Stimulated activated CD4-positive, alpha-beta T cell treated with anti-CD3 and anti-CD28 coated beads, Interleukin-4, amount 100 ng/mL, for 1 hour (primary cell): Measurements from ENCODE around the gene AKR1C4.
A peak's percentile ranks its signal among the peaks of the same experiment; 100 is the strongest.
"Not testable (repeated sequence)": the region's sequence is repeated elsewhere in the genome, so short reads cannot be mapped to it uniquely, and the experiment has no call there.

Experiments
- DNase-seq: peaks from one replicate; pipeline ENCODE4 v3.0.0-alpha.2; 2020

Gene AKR1C4

DNA sequence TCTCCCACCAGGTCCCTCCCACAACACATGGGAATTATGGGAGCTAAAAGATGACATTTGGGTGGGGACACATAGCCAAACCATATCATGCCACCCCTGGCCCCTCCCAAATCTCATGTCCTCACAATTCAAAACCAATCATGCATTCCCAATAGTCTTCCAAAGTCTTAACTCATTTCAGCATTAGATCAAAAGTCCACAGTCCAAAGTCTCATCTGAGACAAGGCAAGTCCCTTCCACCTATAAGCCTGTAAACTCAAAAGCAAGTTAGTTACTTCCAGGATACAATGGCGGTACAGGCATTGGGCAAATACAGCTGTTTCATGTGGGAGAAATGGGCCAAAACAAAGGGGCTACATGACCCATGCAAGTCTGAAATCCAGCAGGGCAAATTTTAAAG is 13.1 kb downstream of the AKR1C4 start:
- not testable (repeated sequence) for DNase-seq

DNA sequence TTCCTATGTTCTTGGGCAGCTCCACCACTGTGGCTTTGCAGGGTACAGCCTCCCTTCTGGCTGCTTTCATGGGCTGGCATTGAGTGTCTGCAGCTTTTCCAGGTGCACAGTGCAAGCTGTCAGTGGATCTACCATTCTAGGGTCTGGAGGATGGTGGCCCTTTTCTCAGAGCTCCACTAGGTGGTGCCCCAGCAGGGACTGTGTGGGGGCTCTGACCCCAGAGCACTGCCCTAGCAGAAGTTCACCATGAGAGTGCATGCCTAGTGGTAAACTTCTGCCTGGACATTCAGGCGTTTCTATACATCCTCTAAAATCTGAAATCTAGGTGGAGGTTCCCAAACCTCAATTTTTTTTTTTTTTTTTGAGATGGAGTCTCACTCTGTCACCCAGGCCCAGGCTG is 13.6 kb downstream of the AKR1C4 start:
- peak; percentile 3 for DNase-seq

DNA sequence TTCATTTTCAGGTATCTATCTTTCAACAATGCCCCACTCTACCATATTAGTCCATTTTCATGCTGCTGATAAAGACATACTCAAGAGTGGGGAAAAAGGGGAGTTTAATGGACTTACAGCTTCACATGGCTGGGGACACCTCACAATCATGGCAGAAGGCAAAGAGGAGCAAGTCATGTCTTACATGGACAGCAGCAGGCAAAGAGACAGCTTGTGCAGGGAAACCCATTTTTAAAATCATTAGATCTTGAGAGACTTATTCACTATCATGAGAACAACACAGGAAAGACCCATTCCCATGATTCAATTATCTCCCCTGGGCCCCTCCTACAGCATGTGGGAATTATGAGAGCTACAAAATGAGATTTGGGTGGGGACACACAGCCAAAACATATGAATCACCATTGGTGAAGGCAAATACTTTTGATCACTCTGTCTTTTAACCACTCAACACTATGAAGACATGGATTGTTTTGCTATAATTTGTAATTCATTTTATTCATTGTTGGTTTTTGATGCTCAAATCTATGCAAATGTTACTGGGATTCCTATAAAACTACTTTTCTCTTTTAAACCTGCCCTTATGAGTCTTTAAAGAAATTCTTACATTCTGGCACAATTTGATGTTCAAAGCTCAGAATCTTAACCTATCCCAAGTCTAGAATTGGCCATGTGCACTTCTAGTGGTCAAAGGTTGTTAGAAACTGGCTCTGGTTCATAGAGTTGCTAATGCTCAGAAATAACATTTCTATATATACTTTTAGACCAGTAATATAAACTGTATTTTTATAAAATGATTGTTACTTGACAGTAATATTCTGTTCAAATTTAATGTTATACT is 15.3 kb downstream of the AKR1C4 start:
- DNase-seq, result no peak

- no peak for DNase-seq
Measured at GRCh38 chr10:5216801-5217200, 20.2 kb downstream of the AKR1C4 start.

DNA sequence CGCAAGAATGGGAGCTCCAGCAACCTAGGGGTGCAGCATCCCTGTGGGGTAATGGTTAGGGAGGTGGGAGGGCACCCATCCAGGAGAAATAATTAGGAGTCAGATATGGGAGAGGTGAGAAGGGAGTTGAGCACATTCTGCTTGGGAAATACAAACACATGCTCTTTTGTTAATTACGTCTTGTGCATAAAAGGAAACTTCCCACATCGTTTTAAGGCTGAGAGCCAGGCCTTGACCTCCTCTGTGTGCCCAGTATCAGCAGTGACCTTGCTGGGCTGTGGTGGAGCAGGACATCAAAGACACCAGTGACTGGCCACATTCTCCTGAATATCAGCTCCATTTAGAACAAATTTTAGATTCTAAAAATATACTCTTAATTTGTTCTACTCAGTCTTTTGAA is 22.6 kb downstream of the AKR1C4 start:
- DNase-seq, result no peak

DNA sequence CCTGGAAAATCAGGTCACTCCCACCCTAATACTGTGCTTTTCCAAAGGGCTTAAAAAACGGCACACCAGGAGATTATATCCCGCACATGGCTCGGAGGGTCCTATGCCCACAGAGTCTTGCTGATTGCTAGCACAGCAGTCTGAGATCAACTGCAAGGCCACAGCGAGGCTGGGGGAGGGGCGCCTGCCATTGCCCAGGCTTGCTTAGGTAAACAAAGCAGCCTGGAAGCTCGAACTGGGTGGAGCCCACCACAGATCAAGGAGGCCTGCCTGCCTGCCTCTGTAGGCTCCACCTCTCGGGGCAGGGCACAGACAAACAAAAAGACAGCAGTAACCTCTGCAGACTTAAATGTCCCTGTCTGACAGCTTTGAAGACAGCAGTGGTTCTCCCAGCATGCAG is 26.3 kb downstream of the AKR1C4 start:
- DNase-seq, result not testable (repeated sequence)

DNA sequence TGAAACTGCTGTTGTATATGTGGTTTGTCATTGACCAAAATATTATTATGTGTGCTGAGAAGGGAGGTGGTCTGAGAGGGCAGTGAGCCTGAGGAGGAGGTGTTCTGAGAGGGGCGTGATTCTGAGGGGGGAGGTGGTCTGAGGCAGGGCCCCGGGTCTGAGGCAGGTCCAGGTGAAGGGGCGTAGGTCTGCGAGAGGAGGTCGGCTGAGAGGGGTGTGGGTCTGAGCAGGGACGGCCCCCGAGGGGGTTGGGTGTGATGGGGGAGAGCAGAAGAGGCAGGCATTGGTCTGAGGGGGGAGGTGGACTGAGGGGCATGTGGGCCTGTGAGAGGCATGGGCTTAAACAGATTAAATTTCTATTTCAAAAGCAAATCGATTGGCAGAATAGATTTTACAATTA is 32.4 kb downstream of the AKR1C4 start:
- DNase-seq, result peak; percentile 2

- DNase-seq, result no peak
Measured at GRCh38 chr10:5233324-5233723, 36.7 kb downstream of the AKR1C4 start.

GRCh38 chr10:5234106-5234860 is 37.6 kb downstream of the AKR1C4 start:
- no peak for DNase-seq

DNA sequence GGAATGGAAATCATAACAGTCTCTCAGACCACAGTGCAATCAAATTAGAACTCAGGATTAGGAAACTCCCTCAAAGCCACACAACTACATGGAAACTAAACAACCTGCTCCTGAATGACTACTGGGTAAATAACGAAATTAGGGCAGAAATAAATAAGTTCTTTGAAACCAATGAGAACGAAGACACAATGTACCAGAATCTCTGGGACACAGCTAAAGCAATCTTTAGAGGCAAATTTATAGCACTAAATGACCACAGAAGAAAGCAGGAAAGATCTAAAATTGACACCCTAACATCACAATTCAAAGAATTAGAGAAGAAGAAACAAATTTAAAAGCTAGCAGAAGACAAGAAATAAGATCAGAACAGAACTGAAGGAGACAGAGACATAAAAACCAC is 40.9 kb downstream of the AKR1C4 start:
- not testable (repeated sequence) for DNase-seq

DNA sequence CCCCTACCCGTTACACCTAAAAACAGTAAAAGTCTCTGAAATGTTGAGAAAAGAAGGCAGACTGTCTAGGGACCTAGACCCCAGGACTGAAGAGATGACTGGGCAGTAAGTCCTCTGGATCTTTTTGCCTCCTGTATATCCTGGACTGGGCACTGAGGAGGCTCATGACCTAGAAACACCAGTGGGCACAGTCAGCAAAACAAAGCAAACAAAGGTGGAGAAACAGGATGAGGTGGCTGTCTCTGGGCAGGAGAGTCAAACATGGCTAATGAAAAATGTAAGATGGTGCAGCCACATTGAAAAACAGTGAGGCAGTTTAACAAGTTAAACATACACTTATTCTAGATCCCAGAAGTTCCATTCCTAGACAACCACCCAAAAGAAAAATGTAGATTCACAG is 45.9 kb downstream of the AKR1C4 start:
- no peak for DNase-seq

DNA sequence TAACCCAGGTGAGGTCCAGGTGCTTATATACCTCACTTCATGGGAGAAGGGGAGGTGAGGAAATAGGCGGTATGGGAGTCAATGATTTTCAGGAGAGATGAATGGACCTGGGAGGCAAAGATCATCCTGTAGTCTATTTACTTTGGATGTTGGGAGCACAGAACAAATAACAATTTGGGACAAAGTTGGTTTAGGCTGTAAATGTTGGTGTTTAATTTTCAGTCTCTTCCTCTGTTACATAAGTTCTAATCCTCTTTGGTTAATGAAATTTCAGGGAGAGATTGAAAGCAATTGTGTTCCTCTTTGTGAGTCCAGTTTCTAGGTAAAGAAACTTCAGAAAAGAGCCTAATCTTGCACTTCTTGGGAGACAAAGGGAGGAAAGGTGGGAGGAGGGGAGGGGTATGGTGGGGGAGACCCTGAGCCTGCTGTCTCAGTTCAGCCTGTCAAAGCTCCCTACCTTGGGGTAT is 46.9 kb downstream of the AKR1C4 start:
- no peak for DNase-seq

DNA sequence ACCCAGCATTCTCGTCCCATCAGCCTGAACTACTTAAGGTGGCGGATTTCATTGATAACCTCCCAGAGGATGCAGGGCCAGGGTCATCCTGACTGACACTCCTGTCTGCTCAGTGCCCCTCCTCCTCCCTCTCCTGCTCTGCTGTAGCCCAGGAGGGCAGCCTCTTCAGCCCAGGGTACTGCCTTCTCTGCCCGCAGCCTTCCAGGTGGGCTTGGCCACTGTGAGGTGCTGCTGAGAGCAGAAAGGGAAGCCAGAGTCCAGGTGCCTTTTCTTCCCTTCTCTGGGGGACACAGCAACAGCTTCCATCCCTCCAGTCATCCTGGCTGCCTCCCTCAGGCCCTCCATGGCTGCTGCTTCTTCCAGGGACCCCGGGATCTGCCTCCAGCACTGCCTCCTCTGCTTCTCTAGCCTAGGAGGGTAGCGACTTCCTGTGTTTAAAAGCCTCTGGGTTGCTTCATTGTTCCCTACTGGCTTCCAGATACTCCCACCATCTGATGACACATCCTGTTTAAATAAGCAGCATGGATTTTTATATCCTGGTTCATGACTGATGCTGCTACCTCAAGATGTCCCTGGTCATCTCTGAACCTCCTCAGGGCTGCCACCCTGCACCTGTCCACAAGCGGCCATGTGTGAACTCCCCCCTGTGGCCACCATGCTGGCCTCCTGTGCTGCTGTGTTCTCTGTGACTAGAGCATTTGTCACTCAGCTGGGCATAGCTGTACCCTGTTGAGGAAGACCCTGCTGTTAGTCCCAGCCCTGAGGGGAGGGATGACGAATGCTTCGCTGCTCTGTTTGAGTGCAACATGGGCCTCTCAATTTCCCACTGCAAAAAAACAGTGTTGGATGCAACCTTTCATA is 55.8 kb downstream of the AKR1C4 start:
- no peak for DNase-seq

DNA sequence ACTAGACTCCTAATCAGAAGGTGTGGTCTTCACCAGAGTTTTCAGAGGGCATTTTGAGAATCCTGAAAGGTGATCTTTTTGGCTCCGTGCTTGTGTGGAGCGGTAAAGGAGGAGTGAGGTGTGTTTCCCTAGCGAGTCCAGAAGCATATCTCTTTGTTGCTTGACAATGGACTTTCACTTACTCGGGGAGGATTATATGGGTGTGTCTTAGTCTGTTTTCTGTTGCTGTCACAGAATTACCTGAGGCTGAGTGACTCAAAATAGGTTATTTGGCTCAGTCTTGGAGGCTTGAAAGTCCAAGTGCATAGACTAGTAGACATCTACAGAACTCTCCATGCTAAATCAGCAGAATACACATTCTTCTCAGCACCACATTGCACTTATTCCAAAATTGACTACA is 57.9 kb downstream of the AKR1C4 start:
- no peak for DNase-seq

DNA sequence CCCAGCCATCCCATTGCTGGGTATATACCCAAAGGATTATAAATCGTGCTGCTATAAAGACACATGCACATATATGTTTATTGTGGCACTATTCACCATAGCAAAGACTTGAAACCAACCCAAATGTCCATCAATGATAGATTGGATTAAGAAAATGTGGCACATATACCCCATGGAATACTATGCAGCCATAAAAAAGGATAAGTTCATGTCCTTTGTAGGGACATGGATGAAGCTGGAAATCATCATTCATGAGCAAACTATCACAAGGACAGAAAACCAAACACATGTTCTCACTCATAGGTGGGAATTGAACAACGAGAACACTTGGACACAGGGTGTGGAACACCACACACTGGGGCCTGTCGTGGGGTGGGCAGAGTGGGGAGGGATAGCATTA is 61.1 kb downstream of the AKR1C4 start:
- not testable (repeated sequence) for DNase-seq

- no peak for DNase-seq
Measured at GRCh38 chr10:5259132-5259951, 62.7 kb downstream of the AKR1C4 start.

- DNase-seq, result no peak
Measured at GRCh38 chr10:5259952-5260578, 63.4 kb downstream of the AKR1C4 start.

DNA sequence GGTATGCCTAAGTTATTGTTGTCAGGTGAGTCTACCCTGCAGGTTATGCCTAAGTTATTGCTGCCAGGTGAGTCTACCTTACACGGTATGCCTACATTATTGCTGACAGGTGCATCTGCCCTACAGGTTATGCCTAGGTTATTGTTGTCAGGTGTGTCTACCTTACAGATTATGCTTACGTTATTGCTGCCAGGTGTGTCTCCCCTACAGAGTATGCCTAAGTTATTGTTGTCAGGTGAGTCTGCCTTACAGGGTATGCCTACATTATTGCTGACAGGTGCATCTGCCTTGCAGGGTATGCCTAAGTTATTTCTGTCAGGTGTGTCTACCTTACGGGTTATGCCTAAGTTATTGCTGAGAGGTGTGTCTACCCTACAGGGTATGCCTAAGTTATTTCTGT is 64.2 kb downstream of the AKR1C4 start:
- no peak for DNase-seq

DNA sequence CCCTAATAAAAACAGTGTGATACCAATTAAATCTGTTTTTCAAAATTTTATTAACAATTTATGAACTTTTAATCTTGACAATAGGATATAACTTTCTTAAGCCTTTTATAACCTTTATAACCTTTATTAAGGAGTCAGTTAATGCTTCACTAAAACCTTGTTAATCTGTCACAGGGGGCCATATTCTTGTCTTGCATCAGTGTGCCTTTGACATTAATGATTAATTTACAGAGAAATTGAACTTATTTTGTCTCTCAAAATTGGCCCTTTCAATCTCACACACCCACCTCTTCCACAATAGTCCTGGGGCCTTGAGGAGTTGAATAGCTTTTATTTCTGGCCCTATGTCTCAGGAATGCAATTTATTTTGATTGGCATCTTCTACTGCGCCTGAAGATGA is 68.5 kb downstream of the AKR1C4 start:
- DNase-seq, result no peak

- no peak for DNase-seq
Measured at GRCh38 chr10:5266351-5266750, 69.7 kb downstream of the AKR1C4 start.

DNA sequence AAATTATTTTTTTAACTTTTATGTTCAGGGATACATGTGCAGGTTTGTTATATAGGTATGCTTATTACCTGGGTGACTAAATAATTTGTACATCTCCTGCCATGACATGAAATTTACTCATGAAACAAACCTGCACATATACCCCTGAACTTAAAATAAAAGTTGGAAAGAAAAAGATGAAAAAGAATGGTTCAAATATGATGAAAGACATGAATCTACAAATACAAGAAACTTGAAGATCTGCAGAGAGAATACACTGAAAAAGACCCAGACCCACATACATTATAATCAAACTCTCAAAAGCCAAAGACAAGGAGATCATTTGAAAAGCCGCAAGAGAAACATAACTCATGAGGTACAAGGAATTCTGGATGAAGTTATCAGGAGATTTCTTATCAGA is 70.2 kb downstream of the AKR1C4 start:
- no peak for DNase-seq

DNA sequence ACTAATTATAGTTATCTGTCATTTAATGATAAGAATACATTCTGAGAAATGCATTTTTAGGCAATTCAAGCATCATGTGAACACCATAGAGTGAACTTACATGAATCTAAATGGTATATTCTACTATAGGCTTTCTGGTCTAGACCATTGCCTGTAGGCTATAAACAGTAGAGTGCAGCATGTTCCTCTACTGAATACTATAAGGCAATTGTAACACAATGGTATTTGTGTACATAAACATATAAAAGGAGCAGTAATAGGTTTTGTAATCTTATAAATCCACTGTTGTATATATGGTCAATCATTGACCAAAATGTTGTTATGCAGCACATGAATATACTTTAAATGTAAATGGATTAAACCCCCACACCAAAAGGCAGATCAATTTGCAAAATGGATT is 71.6 kb downstream of the AKR1C4 start:
- no peak for DNase-seq
